Stimulated activated CD4-positive, alpha-beta T cell treated with anti-CD3 and anti-CD28 coated beads, Interleukin-2, amount 100 ng/mL, for 24 hours (primary cell): Measurements from ENCODE around the gene KAT2B.
A peak's percentile ranks its signal among the peaks of the same experiment; 100 is the strongest.
"Not testable (repeated sequence)": the region's sequence is repeated elsewhere in the genome, so short reads cannot be mapped to it uniquely, and the experiment has no call there.

ENCODE experiments used
- DNase-seq, 2 donors: peaks; one replicate each; pipeline ENCODE4 v3.0.0-alpha.2; 2020

The KAT2B gene

GRCh38 chr3:20039765-20040547, at the start of gene KAT2B:
KAT2B (plus strand) TSS chr3:20040446; CDS start chr3:20040478, 32 bp downstream.
- peak; percentile 83 to 88 for DNase-seq

- no peak for DNase-seq
Observed at GRCh38 chr3:19994796-19995195, 45.5 kb upstream of the KAT2B start.

GRCh38 chr3:19997502-19997901, 42.7 kb upstream of the KAT2B start:
- no peak for DNase-seq

- DNase-seq = no peak
Observed at GRCh38 chr3:20001932-20002331, 38.3 kb upstream of the KAT2B start.

- DNase-seq = no peak
Observed at GRCh38 chr3:20007960-20008359, 32.3 kb upstream of the KAT2B start.

- DNase-seq = no peak
Observed at GRCh38 chr3:20008646-20009045, 31.6 kb upstream of the KAT2B start.

- no peak for DNase-seq
Observed at GRCh38 chr3:20012164-20012563, 28.1 kb upstream of the KAT2B start, which contains the start of gene PP2D1. PP2D1 (minus strand) TSS chr3:20012264; CDS start chr3:20012072, 192 bp downstream.

GRCh38 chr3:20013396-20013795, 26.9 kb upstream of the KAT2B start:
- DNase-seq = no peak

GRCh38 chr3:20015525-20015924, 24.7 kb upstream of the KAT2B start:
- no peak for DNase-seq

- not testable (repeated sequence) for DNase-seq
Observed at GRCh38 chr3:20016076-20016475, 24.2 kb upstream of the KAT2B start.

- no peak for DNase-seq
Observed at GRCh38 chr3:20022954-20023622, 17.2 kb upstream of the KAT2B start.

- no peak for DNase-seq
Observed at GRCh38 chr3:20023623-20024405, 16.4 kb upstream of the KAT2B start.

- DNase-seq = no peak
Observed at GRCh38 chr3:20027136-20027535, 13.1 kb upstream of the KAT2B start.

GRCh38 chr3:20028905-20029331, 11.3 kb upstream of the KAT2B start:
- DNase-seq = no peak

GRCh38 chr3:20031939-20032338, 8.3 kb upstream of the KAT2B start:
- not testable (repeated sequence) for DNase-seq

GRCh38 chr3:20035019-20035418, 5.2 kb upstream of the KAT2B start:
- DNase-seq = no peak

GRCh38 chr3:20037255-20037996, 2.8 kb upstream of the KAT2B start:
- DNase-seq = no peak

GRCh38 chr3:20038699-20039465, 1.4 kb upstream of the KAT2B start:
- DNase-seq = no peak

- no peak for DNase-seq
Observed at GRCh38 chr3:20039466-20039764, 831 bp upstream of the KAT2B start.

- peak; percentile 64 to 77 for DNase-seq
Observed at GRCh38 chr3:20040548-20041196, 426 bp downstream of the KAT2B start.

- peak; percentile 82 to 83 for DNase-seq
Observed at GRCh38 chr3:20041197-20041780, 1.0 kb downstream of the KAT2B start.
